ENCODE measurements around the gene MYL12A. TPM values are rescaled to one million over a fixed set of nuclear protein-coding genes. Genes with fewer than 3 reads are reported as not detected.
"Not testable (repeated sequence)": the region's sequence is repeated elsewhere in the genome, so short reads cannot be mapped to it uniquely, and the experiment has no call there.

The MYL12A gene
- total RNA-seq, 1 donor from 2014 or later, result 2,410 TPM

- H3K27ac ChIP-seq (replicated peaks), result no peak overlapping the region
- H3K27me3 ChIP-seq (ENCODE audit: low read depth), result no peaks in the 10 kb centered on the region
- no peak for TF ChIP-seq CTCF (IDR thresholded peaks at IDR 0.05; ENCODE audit: borderline replicate concordance)
- H3K4me3 ChIP-seq, result no peak overlapping the region
- intact Hi-C loops (cut with micrococcal nuclease), result no loop called here
- peaks cover 22% of the 10 kb centered on the region for H3K36me3 ChIP-seq
- no peaks in the 10 kb centered on the region for H3K9me3 ChIP-seq (replicated peaks)
- peaks cover 85% of the 10 kb centered on the region for H3K4me1 ChIP-seq
- DNase-seq, result no peak
Observed at GRCh38 chr18:3269914-3270299, 22.3 kb downstream of the MYL12A start.

DNA sequence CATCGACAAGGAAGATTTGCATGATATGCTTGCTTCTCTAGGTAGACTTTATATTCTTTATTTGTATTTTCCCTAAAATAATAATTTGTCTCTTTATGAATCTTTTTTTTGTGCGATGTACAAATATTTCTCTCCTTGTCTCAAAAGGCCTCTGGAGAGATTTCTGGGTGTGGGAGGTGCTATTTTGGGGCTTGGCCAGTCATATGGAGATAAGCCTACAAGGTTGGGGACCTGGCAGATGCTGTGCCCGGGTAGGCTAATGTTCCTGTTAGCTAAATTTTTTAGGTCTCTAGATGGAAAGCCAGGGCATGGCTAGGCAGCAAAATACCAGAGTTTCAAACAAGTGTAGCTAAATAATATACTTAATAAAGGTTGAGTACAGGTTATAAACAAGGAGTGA, 25.4 kb downstream of the MYL12A start:
- intact Hi-C loops (cut with micrococcal nuclease), result no loop called here
- DNase-seq, result no peak
- Histone ChIP-seq H3K9me3 (replicated peaks) (no peaks in the 10 kb centered on the region), H3K4me1 (peaks cover 54% of the 10 kb centered on the region), H3K36me3 (peaks cover 53% of the 10 kb centered on the region), H3K27me3 (ENCODE audit: low read depth) (no peaks in the 10 kb centered on the region), H3K4me3 (no peak overlapping the region), H3K27ac (replicated peaks) (no peak overlapping the region)
- no peak for TF ChIP-seq CTCF (IDR thresholded peaks at IDR 0.05; ENCODE audit: borderline replicate concordance)

DNA sequence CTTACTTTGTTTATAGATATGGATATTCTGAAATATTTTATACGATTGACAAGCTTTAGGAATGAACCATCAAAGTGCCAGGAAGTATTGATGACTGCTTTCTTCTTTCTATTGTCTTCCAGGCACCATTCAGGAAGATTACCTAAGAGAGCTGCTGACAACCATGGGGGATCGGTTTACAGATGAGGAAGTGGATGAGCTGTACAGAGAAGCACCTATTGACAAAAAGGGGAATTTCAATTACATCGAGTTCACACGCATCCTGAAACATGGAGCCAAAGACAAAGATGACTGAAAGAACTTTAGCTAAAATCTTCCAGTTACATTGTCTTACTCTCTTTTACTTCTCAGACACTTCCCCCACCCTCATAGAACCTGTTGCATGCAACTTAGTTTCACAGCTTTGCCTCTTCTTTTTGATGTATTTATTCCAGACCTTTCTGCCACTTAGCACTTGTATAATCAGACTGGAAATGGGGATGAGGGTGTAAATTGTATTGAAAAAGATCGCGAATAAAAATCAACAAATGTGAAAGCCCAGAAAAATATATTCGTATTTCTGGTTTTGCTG, 30.1 kb downstream of the MYL12A start:
- intact Hi-C loops (cut with micrococcal nuclease), result loop anchor here (5.0 kb wide), 1 partner anchor 175 kb away; the partner anchor contains the start of gene TGIF1
- not testable (repeated sequence) for H3K27me3 ChIP-seq (ENCODE audit: low read depth); H3K9me3 ChIP-seq (replicated peaks); H3K4me3 ChIP-seq; H3K27ac ChIP-seq (replicated peaks); DNase-seq
- Histone ChIP-seq H3K36me3 (peaks cover 62% of the 10 kb centered on the region), H3K4me1 (peaks cover 20% of the 10 kb centered on the region)

GRCh38 chr18:3279201-3280185, 31.9 kb downstream of the MYL12A start:
- Histone ChIP-seq H3K9me3 (replicated peaks) (no peaks in the 10 kb centered on the region), H3K4me1 (peaks cover 26% of the 10 kb centered on the region), H3K27ac (replicated peaks) (no peak overlapping the region), H3K27me3 (ENCODE audit: low read depth) (no peaks in the 10 kb centered on the region), H3K4me3 (no peak overlapping the region), H3K36me3 (peaks cover 45% of the 10 kb centered on the region)
- no peak for TF ChIP-seq CTCF (IDR thresholded peaks at IDR 0.05; ENCODE audit: borderline replicate concordance)
- DNase-seq, result no peak
- intact Hi-C loops (cut with micrococcal nuclease), result loop anchor here (2.0 to 5.0 kb wide), 3 partner anchors 173 to 387 kb away; partner anchors contain the start of gene TGIF1

DNA sequence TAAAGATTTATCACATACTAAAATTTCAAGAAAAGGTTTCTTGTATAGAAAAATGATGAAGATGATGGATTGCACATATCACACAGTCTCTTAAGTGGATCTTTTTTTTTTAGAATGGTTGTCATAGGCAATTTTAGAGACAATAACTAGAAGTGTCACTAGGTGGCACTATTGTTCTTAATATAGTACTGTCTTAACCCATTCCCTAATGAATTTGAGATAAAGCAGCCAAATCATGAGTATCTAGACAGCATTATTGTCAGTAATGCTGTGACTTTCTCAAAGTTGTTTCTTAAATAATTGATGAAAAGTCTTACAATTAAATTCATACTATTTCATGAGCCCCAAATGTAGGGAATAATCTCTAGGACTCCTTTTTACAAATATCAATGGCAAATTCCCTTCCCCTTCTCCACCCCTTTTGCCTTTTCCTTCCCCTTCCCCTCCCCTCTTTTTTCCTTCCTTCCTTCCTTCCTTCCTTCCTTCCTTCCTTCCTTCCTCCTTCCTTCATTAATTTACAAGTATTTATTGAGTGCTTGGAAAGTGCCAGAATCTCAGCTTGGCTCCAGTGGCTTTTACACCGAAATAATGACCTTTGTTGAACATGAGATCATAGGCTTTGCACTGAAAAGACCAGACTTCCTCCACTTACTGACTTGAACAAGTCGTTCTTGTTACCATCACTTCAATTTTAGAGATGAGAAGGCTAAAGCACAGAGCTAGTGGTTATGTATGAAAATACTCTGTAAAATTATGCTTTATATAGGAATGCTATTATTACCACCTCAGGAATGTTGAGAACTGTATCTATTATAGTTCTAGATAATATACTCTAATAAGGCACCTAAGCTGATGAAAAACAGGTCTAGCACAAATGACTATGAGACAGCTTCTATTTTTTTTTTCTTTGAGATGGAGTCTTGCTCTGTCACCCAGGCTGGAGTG, 34.1 kb downstream of the MYL12A start:
- TF ChIP-seq CTCF (IDR thresholded peaks at IDR 0.05; ENCODE audit: borderline replicate concordance), result peak; percentile 79
- Histone ChIP-seq H3K36me3 (peaks cover 22% of the 10 kb centered on the region), H3K27ac (replicated peaks) (peak overlapping the region; percentile 47), H3K4me3 (peak overlapping the region; percentile 51), H3K4me1 (peaks cover 26% of the 10 kb centered on the region), H3K9me3 (replicated peaks) (no peaks in the 10 kb centered on the region), H3K27me3 (ENCODE audit: low read depth) (no peaks in the 10 kb centered on the region)
- no peak for DNase-seq
- intact Hi-C loops (cut with micrococcal nuclease), result loop anchor here (2.0 to 5.0 kb wide), 2 partner anchors 306 to 385 kb away; no protein-coding TSS in a partner anchor
